Loucy (cell line): ENCODE measurements around the gene DCDC2.

Source experiments
- CTCF ChIP-seq: fragments of 200-600 bp; sonication (generic); conservative IDR thresholded peaks from 2 replicates; pipeline ENCODE4 v1.5.1; 2014; ENCODE audit warnings: mild to moderate bottlenecking, antibody characterized with exemption, low read length
- EZH2phosphoT487 ChIP-seq: fragments of 200-600 bp; IDR thresholded peaks from 2 replicates; pipeline ENCODE4 v1.6.1; 2018; ENCODE audit warnings: antibody characterized with exemption, mild to moderate bottlenecking, moderate library complexity, borderline replicate concordance

- no peak for TF ChIP-seq CTCF
- TF ChIP-seq EZH2phosphoT487, result no peak
Observed at GRCh38 chr6:24329451-24329850, 28.4 kb downstream of the DCDC2 start.
